ENCODE data around the gene REX1BD. TPM values are rescaled to one million over a fixed set of nuclear protein-coding genes. Genes with fewer than 3 reads are reported as not detected.
A peak's percentile ranks its signal among the peaks of the same experiment; 100 is the strongest.

Gene REX1BD
- total and polyA plus RNA-seq, 2 donors = 72.2 to 104 TPM

GRCh38 chr19:18542941-18543813 is 45.4 kb upstream of the REX1BD start, which contains the start of gene FKBP8:
FKBP8 (minus strand) TSS chr19:18543573; CDS start chr19:18541970, 1,603 bp downstream.
- H3K27ac ChIP-seq (ENCODE audit: low read depth in 1 of 2, low read length in 1 of 2) = peak within 1 kb of the TSS; percentile 86 to 95

GRCh38 chr19:18543814-18544475 is 44.7 kb upstream of the REX1BD start:
- DNase-seq (ENCODE audit: low read depth in 6 of 9, low spot score in 9 of 9) = peak; percentile 75 to 95 (median 88)
- 9% methylated on average over 12 of the region's 12 CpGs for WGBS
- peaks cover 21 to 23% of the 10 kb centered on the region in 2 donors for H3K36me3 ChIP-seq (ENCODE audit: control insufficient read depth in 2 of 2, insufficient read depth in 2 of 2, low read length in 1 of 2)
- H3K27me3 ChIP-seq (ENCODE audit: control insufficient read depth in 2 of 2, insufficient read depth in 1 of 2, low read length in 1 of 2) = no peaks in the 10 kb centered on the region
- H3K9me3 ChIP-seq (ENCODE audit: control insufficient read depth in 2 of 2, insufficient read depth in 1 of 2, low read length in 1 of 2) = no peaks in the 10 kb centered on the region
- H3K4me3 ChIP-seq (ENCODE audit: low read length in 2 of 2) = peak overlapping the region; percentile 46 to 96
- peak overlapping the region; percentile 82 to 86 for H3K27ac ChIP-seq (ENCODE audit: low read depth in 1 of 2, low read length in 1 of 2)
- H3K4me1 ChIP-seq (ENCODE audit: control insufficient read depth in 2 of 2, insufficient read depth in 2 of 2, low read length in 2 of 2) = peaks cover 2 to 18% of the 10 kb centered on the region in 2 donors

More at GRCh38 chr19:18542941-18543813, 45.4 kb upstream of the REX1BD start, which contains the start of gene FKBP8:
- Histone ChIP-seq H3K27me3 (ENCODE audit: control insufficient read depth in 2 of 2, insufficient read depth in 1 of 2, low read length in 1 of 2) (no peaks in the 10 kb centered on the region), H3K4me1 (ENCODE audit: control insufficient read depth in 2 of 2, insufficient read depth in 2 of 2, low read length in 2 of 2) (peaks cover 2 to 18% of the 10 kb centered on the region in 2 donors), H3K9me3 (ENCODE audit: control insufficient read depth in 2 of 2, insufficient read depth in 1 of 2, low read length in 1 of 2) (no peaks in the 10 kb centered on the region), H3K36me3 (ENCODE audit: control insufficient read depth in 2 of 2, insufficient read depth in 2 of 2, low read length in 1 of 2) (peaks cover 25 to 28% of the 10 kb centered on the region in 2 donors), H3K4me3 (ENCODE audit: low read length in 2 of 2) (peak within 1 kb of the TSS; percentile 58 to 96)
- DNase-seq (ENCODE audit: low read depth in 6 of 9, low spot score in 9 of 9) = peak in 8 of 9 donors; percentile 83 to 95 (median 90)
- 2% methylated on average over 85 of the region's 86 CpGs for WGBS

GRCh38 chr19:18551631-18552030 is 37.0 kb upstream of the REX1BD start:
- Histone ChIP-seq H3K27me3 (ENCODE audit: control insufficient read depth in 2 of 2, insufficient read depth in 1 of 2, low read length in 1 of 2) (no peaks in the 10 kb centered on the region), H3K36me3 (ENCODE audit: control insufficient read depth in 2 of 2, insufficient read depth in 2 of 2, low read length in 1 of 2) (no peaks in the 10 kb centered on the region), H3K27ac (ENCODE audit: low read depth in 1 of 2, low read length in 1 of 2) (no peak overlapping the region), H3K4me1 (ENCODE audit: control insufficient read depth in 2 of 2, insufficient read depth in 2 of 2, low read length in 2 of 2) (no peaks in the 10 kb centered on the region), H3K9me3 (ENCODE audit: control insufficient read depth in 2 of 2, insufficient read depth in 1 of 2, low read length in 1 of 2) (no peaks in the 10 kb centered on the region), H3K4me3 (ENCODE audit: low read length in 2 of 2) (no peak overlapping the region)
- DNase-seq (ENCODE audit: low read depth in 6 of 9, low spot score in 9 of 9) = no peak
- WGBS = 89% methylated on average over 6 of the region's 6 CpGs

- 2% methylated on average over 58 of the region's 58 CpGs for WGBS
Observed at GRCh38 chr19:18557411-18558201, 31.0 kb upstream of the REX1BD start, which contains the start of gene KXD1. KXD1 (plus strand) TSS chr19:18557870; CDS start chr19:18562057, 4,187 bp downstream.

GRCh38 chr19:18558202-18558555 is 30.4 kb upstream of the REX1BD start:
- Histone ChIP-seq H3K27ac (ENCODE audit: low read depth in 1 of 2, low read length in 1 of 2) (peak overlapping the region; percentile 83 to 97), H3K27me3 (ENCODE audit: control insufficient read depth in 2 of 2, insufficient read depth in 1 of 2, low read length in 1 of 2) (no peaks in the 10 kb centered on the region), H3K9me3 (ENCODE audit: control insufficient read depth in 2 of 2, insufficient read depth in 1 of 2, low read length in 1 of 2) (peaks cover 0 to 4% of the 10 kb centered on the region in 2 donors), H3K4me1 (ENCODE audit: control insufficient read depth in 2 of 2, insufficient read depth in 2 of 2, low read length in 2 of 2) (peaks cover 7 to 15% of the 10 kb centered on the region in 2 donors), H3K4me3 (ENCODE audit: low read length in 2 of 2) (peak overlapping the region; percentile 95 to 97), H3K36me3 (ENCODE audit: control insufficient read depth in 2 of 2, insufficient read depth in 2 of 2, low read length in 1 of 2) (peaks cover 12 to 14% of the 10 kb centered on the region in 2 donors)
- 17% methylated on average over 11 of the region's 11 CpGs for WGBS
- DNase-seq (ENCODE audit: low read depth in 6 of 9, low spot score in 9 of 9) = peak in 1 of 9 donors; percentile 31

More at GRCh38 chr19:18557411-18558201, 31.0 kb upstream of the REX1BD start, which contains the start of gene KXD1:
- Histone ChIP-seq H3K4me3 (ENCODE audit: low read length in 2 of 2) (peak within 1 kb of the TSS; percentile 95 to 97), H3K27ac (ENCODE audit: low read depth in 1 of 2, low read length in 1 of 2) (peak within 1 kb of the TSS; percentile 88 to 97), H3K4me1 (ENCODE audit: control insufficient read depth in 2 of 2, insufficient read depth in 2 of 2, low read length in 2 of 2) (peaks cover 7 to 15% of the 10 kb centered on the region in 2 donors), H3K36me3 (ENCODE audit: control insufficient read depth in 2 of 2, insufficient read depth in 2 of 2, low read length in 1 of 2) (peaks cover 6 to 9% of the 10 kb centered on the region in 2 donors), H3K27me3 (ENCODE audit: control insufficient read depth in 2 of 2, insufficient read depth in 1 of 2, low read length in 1 of 2) (no peaks in the 10 kb centered on the region), H3K9me3 (ENCODE audit: control insufficient read depth in 2 of 2, insufficient read depth in 1 of 2, low read length in 1 of 2) (peaks cover 0 to 4% of the 10 kb centered on the region in 2 donors)
- DNase-seq (ENCODE audit: low read depth in 6 of 9, low spot score in 9 of 9) = peak; percentile 97 to 100 (median 98)

- H3K27ac ChIP-seq (ENCODE audit: low read depth in 1 of 2, low read length in 1 of 2) = peak overlapping the region; percentile 83 to 97
- 82% methylated on average over 3 of the region's 3 CpGs for WGBS
- DNase-seq (ENCODE audit: low read depth in 6 of 9, low spot score in 9 of 9) = no peak
- peak overlapping the region; percentile 95 to 97 for H3K4me3 ChIP-seq (ENCODE audit: low read length in 2 of 2)
- H3K9me3 ChIP-seq (ENCODE audit: control insufficient read depth in 2 of 2, insufficient read depth in 1 of 2, low read length in 1 of 2) = peaks cover 0 to 4% of the 10 kb centered on the region in 2 donors
- peaks cover 15 to 16% of the 10 kb centered on the region in 2 donors for H3K36me3 ChIP-seq (ENCODE audit: control insufficient read depth in 2 of 2, insufficient read depth in 2 of 2, low read length in 1 of 2)
- H3K4me1 ChIP-seq (ENCODE audit: control insufficient read depth in 2 of 2, insufficient read depth in 2 of 2, low read length in 2 of 2) = peaks cover 7 to 15% of the 10 kb centered on the region in 2 donors
- no peaks in the 10 kb centered on the region for H3K27me3 ChIP-seq (ENCODE audit: control insufficient read depth in 2 of 2, insufficient read depth in 1 of 2, low read length in 1 of 2)
Observed at GRCh38 chr19:18558604-18559003, 30.0 kb upstream of the REX1BD start.

GRCh38 chr19:18559685-18560084 is 28.9 kb upstream of the REX1BD start:
- Histone ChIP-seq H3K4me3 (ENCODE audit: low read length in 2 of 2) (no peak overlapping the region), H3K4me1 (ENCODE audit: control insufficient read depth in 2 of 2, insufficient read depth in 2 of 2, low read length in 2 of 2) (peaks cover 7 to 15% of the 10 kb centered on the region in 2 donors), H3K9me3 (ENCODE audit: control insufficient read depth in 2 of 2, insufficient read depth in 1 of 2, low read length in 1 of 2) (peaks cover 0 to 4% of the 10 kb centered on the region in 2 donors), H3K27ac (ENCODE audit: low read depth in 1 of 2, low read length in 1 of 2) (no peak overlapping the region), H3K27me3 (ENCODE audit: control insufficient read depth in 2 of 2, insufficient read depth in 1 of 2, low read length in 1 of 2) (no peaks in the 10 kb centered on the region), H3K36me3 (ENCODE audit: control insufficient read depth in 2 of 2, insufficient read depth in 2 of 2, low read length in 1 of 2) (peaks cover 24 to 25% of the 10 kb centered on the region in 2 donors)
- 85% methylated on average over 5 of the region's 5 CpGs for WGBS
- DNase-seq (ENCODE audit: low read depth in 6 of 9, low spot score in 9 of 9) = no peak

- 97% methylated on average over 14 of the region's 14 CpGs for WGBS
- no peak overlapping the region for H3K4me3 ChIP-seq (ENCODE audit: low read length in 2 of 2)
- no peak for DNase-seq (ENCODE audit: low read depth in 6 of 9, low spot score in 9 of 9)
- no peak overlapping the region for H3K27ac ChIP-seq (ENCODE audit: low read depth in 1 of 2, low read length in 1 of 2)
- H3K4me1 ChIP-seq (ENCODE audit: control insufficient read depth in 2 of 2, insufficient read depth in 2 of 2, low read length in 2 of 2) = peaks cover 7 to 15% of the 10 kb centered on the region in 2 donors
- H3K36me3 ChIP-seq (ENCODE audit: control insufficient read depth in 2 of 2, insufficient read depth in 2 of 2, low read length in 1 of 2) = peaks cover 40 to 49% of the 10 kb centered on the region in 2 donors
- H3K9me3 ChIP-seq (ENCODE audit: control insufficient read depth in 2 of 2, insufficient read depth in 1 of 2, low read length in 1 of 2) = peaks cover 0 to 4% of the 10 kb centered on the region in 2 donors
- no peaks in the 10 kb centered on the region for H3K27me3 ChIP-seq (ENCODE audit: control insufficient read depth in 2 of 2, insufficient read depth in 1 of 2, low read length in 1 of 2)
Observed at GRCh38 chr19:18562086-18562485, 26.5 kb upstream of the REX1BD start.
